Brain microvascular endothelial cell (primary cell): ENCODE measurements around the gene PALS2.

Experiments
- DNase-seq: peaks from one replicate; pipeline ENCODE4 v3.0.0-alpha.2; 2020
- H3K27ac ChIP-seq: fragments of 250-450 bp; sonication (Bioruptor Pico); 2 replicates; pipeline ENCODE4 v1.5.1; 2020; ENCODE audit warnings: mild to moderate bottlenecking, moderate library complexity
- H3K27me3 ChIP-seq: fragments of 250-450 bp; sonication (Bioruptor Pico); replicated peaks from 2 replicates; pipeline ENCODE4 v1.5.1; 2020; ENCODE audit warnings: mild to moderate bottlenecking
- H3K36me3 ChIP-seq: fragments of 250-450 bp; sonication (Bioruptor Pico); replicated peaks from 2 replicates; pipeline ENCODE4 v1.5.1; 2020; ENCODE audit warnings: mild to moderate bottlenecking
- H3K4me3 ChIP-seq: 2 replicates; pipeline ENCODE4 v1.5.1; 2011; ENCODE audit warnings: low read depth, mild to moderate bottlenecking, control low read depth, low read length, moderate library complexity
- CTCF ChIP-seq: IDR thresholded peaks from 2 replicates; pipeline ENCODE4 v1.5.1; 2011; ENCODE audit warnings: low read depth, mild to moderate bottlenecking, moderate library complexity, low read length, control low read depth, inconsistent platforms; ENCODE audit errors: missing control alignments
- in situ Hi-C: cut with HindIII; loops from 2 replicates; pipeline ENCODE4 v1.10.0; 2017; ENCODE audit warnings: low sequenced_read_pairs, low pct_ligation_motif_present

PALS2 gene

GRCh38 chr7:24619978-24620377, 46.7 kb downstream of the PALS2 start:
- no peaks in the 10 kb centered on the region for H3K36me3 ChIP-seq
- no peak overlapping the region for H3K4me3 ChIP-seq
- no peak for DNase-seq
- TF ChIP-seq CTCF = no peak
- no peaks in the 10 kb centered on the region for H3K27me3 ChIP-seq
- no peak overlapping the region for H3K27ac ChIP-seq
- in situ Hi-C loops = no loop called here

GRCh38 chr7:24622646-24623182, 49.5 kb downstream of the PALS2 start:
- DNase-seq = no peak
- no peak for TF ChIP-seq CTCF
- in situ Hi-C loops = no loop called here
- Histone ChIP-seq H3K27ac (no peak overlapping the region), H3K36me3 (no peaks in the 10 kb centered on the region), H3K4me3 (no peak overlapping the region), H3K27me3 (no peaks in the 10 kb centered on the region)
